Neural cell (in vitro differentiated cells): ENCODE measurements around the gene NFIB.

Source experiments
- CTCF ChIP-seq: fragments of 450-650 bp; IDR thresholded peaks from 2 replicates; pipeline ENCODE4 v1.5.1; 2014; ENCODE audit warnings: antibody characterized with exemption, mild to moderate bottlenecking, moderate library complexity; ENCODE audit not compliant: poor library complexity, severe bottlenecking
- EP300 ChIP-seq: fragments of 450-650 bp; conservative IDR thresholded peaks from 2 replicates; pipeline ENCODE4 v1.6.1; 2014; ENCODE audit warnings: antibody characterized with exemption, mild to moderate bottlenecking, moderate library complexity; ENCODE audit not compliant: poor library complexity, severe bottlenecking
- EZH2 ChIP-seq: fragments of 200-600, 300-800 bp; shearing (Covaris generic), sonication (generic); IDR thresholded peaks from 2 replicates; pipeline ENCODE4 v1.6.1; 2014; ENCODE audit warnings: antibody characterized with exemption, low read length, borderline replicate concordance, mild to moderate bottlenecking; ENCODE audit not compliant: insufficient read depth, poor library complexity, severe bottlenecking
- MXI1 ChIP-seq: fragments of 450-650 bp; conservative IDR thresholded peaks from 2 replicates; pipeline ENCODE4 v1.6.1; 2014; ENCODE audit warnings: antibody characterized with exemption, mild to moderate bottlenecking; ENCODE audit not compliant: poor library complexity, severe bottlenecking
- POLR2AphosphoS5 ChIP-seq: IDR thresholded peaks from 2 replicates; pipeline ENCODE4 v1.6.1; 2012
- RAD21 ChIP-seq: fragments of 450-650 bp; conservative IDR thresholded peaks from 2 replicates; pipeline ENCODE4 v1.6.1; 2014; ENCODE audit warnings: antibody characterized with exemption, mild to moderate bottlenecking, moderate library complexity
- SMC3 ChIP-seq: fragments of 450-650 bp; conservative IDR thresholded peaks from 2 replicates; pipeline ENCODE4 v1.6.1; 2014; ENCODE audit warnings: antibody characterized with exemption, mild to moderate bottlenecking, moderate library complexity; ENCODE audit not compliant: poor library complexity
- TAF1 ChIP-seq: IDR thresholded peaks from 2 replicates; pipeline ENCODE4 v1.6.1; 2012; ENCODE audit warnings: low read depth
- TF ChIP-seq, protein P1 (sequence below): IDR thresholded peaks from 2 replicates; pipeline ENCODE4 v1.6.1; 2012; ENCODE audit warnings: borderline replicate concordance

GRCh38 chr9:14175778-14176177 lies 138.2 kb downstream of the NFIB start:
- no peak for TF ChIP-seq CTCF
- no peak for TF ChIP-seq EZH2
- TF ChIP-seq, protein P1, sequence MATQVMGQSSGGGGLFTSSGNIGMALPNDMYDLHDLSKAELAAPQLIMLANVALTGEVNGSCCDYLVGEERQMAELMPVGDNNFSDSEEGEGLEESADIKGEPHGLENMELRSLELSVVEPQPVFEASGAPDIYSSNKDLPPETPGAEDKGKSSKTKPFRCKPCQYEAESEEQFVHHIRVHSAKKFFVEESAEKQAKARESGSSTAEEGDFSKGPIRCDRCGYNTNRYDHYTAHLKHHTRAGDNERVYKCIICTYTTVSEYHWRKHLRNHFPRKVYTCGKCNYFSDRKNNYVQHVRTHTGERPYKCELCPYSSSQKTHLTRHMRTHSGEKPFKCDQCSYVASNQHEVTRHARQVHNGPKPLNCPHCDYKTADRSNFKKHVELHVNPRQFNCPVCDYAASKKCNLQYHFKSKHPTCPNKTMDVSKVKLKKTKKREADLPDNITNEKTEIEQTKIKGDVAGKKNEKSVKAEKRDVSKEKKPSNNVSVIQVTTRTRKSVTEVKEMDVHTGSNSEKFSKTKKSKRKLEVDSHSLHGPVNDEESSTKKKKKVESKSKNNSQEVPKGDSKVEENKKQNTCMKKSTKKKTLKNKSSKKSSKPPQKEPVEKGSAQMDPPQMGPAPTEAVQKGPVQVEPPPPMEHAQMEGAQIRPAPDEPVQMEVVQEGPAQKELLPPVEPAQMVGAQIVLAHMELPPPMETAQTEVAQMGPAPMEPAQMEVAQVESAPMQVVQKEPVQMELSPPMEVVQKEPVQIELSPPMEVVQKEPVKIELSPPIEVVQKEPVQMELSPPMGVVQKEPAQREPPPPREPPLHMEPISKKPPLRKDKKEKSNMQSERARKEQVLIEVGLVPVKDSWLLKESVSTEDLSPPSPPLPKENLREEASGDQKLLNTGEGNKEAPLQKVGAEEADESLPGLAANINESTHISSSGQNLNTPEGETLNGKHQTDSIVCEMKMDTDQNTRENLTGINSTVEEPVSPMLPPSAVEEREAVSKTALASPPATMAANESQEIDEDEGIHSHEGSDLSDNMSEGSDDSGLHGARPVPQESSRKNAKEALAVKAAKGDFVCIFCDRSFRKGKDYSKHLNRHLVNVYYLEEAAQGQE: no peak
- no peak for TF ChIP-seq EP300
- TF ChIP-seq TAF1: no peak
- no peak for TF ChIP-seq SMC3
- no peak for TF ChIP-seq POLR2AphosphoS5
- TF ChIP-seq RAD21: no peak
- TF ChIP-seq MXI1: no peak
